ENCODE results near the gene CFAP53. TPM values are rescaled to one million over a fixed set of nuclear protein-coding genes. Genes with fewer than 3 reads are reported as not detected.

CFAP53 gene
- total and polyA plus RNA-seq, 2 donors (not counting 3 experiments of a cell fraction or from before 2014, with no cell fraction given) = 0.12 to 0.18 TPM

DNA sequence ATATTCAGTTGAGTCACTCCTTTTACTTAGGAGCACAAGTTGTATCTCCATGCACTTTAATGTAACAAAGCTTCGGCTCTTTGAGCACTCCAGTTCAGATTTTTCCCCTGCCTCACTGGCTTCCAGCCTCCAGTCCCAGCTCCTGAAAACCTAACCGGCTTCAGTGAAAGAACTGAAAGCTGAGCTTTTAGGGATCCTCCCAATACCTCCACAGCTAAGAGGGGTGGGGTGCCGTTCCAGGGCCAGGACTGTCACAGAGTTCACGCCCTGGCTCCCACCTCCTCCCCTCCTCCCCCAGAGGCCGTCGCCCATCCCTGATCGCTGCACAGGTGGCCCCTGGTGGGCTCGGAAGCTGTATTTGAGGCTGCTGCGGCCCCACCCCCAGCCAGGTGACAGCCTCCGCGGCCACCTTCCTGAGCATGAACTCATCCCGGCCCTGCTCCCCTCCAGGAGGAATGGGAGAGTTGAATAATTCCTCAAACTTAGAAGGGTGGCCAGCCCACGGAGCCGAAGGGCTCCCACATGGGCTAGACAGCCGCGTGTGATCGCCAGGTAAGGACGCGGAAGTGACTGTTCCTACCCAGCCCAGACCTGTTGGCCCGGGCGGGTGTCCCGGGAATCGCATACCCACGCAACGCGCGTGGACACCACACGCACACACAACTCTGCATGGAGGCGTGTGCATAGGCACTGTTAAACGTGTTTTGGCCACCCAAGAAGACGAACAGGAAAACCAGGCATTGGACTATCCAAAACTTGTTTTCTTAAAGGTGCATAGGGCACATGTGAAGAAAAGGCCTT is 73.1 kb downstream of the CFAP53 start:
- TF ChIP-seq POLR2AphosphoS5 (IDR thresholded peaks at IDR 0.05; ENCODE audit: insufficient read depth, low read depth, low read length) = no peak
- TF ChIP-seq EZH2 (IDR thresholded peaks at IDR 0.05; ENCODE audit: borderline replicate concordance, low read depth, low read length, severe bottlenecking) = no peak
- no peak for TF ChIP-seq POLR2A (IDR thresholded peaks at IDR 0.05; ENCODE audit: low read depth, low read length)
- TF ChIP-seq, protein P1, sequence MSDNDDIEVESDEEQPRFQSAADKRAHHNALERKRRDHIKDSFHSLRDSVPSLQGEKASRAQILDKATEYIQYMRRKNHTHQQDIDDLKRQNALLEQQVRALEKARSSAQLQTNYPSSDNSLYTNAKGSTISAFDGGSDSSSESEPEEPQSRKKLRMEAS (IDR thresholded peaks at IDR 0.05; ENCODE audit: insufficient read depth, insufficient read length) = no peak
- TF ChIP-seq FOS (IDR thresholded peaks at IDR 0.05; ENCODE audit: borderline replicate concordance, insufficient read depth, low read length) = no peak
- no peak for TF ChIP-seq MYC (IDR thresholded peaks at IDR 0.05; ENCODE audit: low read depth, low read length)
- TF ChIP-seq JUN (IDR thresholded peaks at IDR 0.05; ENCODE audit: borderline replicate concordance, insufficient read depth, insufficient read length, low read depth) = no peak
- no peak for TF ChIP-seq GATA2 (IDR thresholded peaks at IDR 0.05; ENCODE audit: insufficient read depth, insufficient read length, low read depth, low read length)
- TF ChIP-seq, protein P2, sequence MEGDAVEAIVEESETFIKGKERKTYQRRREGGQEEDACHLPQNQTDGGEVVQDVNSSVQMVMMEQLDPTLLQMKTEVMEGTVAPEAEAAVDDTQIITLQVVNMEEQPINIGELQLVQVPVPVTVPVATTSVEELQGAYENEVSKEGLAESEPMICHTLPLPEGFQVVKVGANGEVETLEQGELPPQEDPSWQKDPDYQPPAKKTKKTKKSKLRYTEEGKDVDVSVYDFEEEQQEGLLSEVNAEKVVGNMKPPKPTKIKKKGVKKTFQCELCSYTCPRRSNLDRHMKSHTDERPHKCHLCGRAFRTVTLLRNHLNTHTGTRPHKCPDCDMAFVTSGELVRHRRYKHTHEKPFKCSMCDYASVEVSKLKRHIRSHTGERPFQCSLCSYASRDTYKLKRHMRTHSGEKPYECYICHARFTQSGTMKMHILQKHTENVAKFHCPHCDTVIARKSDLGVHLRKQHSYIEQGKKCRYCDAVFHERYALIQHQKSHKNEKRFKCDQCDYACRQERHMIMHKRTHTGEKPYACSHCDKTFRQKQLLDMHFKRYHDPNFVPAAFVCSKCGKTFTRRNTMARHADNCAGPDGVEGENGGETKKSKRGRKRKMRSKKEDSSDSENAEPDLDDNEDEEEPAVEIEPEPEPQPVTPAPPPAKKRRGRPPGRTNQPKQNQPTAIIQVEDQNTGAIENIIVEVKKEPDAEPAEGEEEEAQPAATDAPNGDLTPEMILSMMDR (IDR thresholded peaks at IDR 0.05; ENCODE audit: extremely low read depth in 1 of 2, insufficient read depth in 1 of 2, low read depth in 1 of 2, low read length in 2 of 2) = no peak
- Histone ChIP-seq H3K36me3 (ENCODE audit: control insufficient read depth in 2 of 2, extremely low read depth in 1 of 2, insufficient read depth in 2 of 2, low read length in 2 of 2) (no peaks in the 10 kb centered on the region), H3K27me3 (ENCODE audit: control insufficient read depth in 2 of 2, insufficient read depth in 2 of 2, low read length in 2 of 2) (peaks cover 35 to 44% of the 10 kb centered on the region in 2 experiments), H3K9me3 (replicated peaks; ENCODE audit: control insufficient read depth, insufficient read depth, low read length) (no peaks in the 10 kb centered on the region), H3K4me3 (replicated peaks in 1 of 3; ENCODE audit: insufficient read depth in 1 of 3, low read depth in 1 of 3, low read length in 3 of 3) (no peak overlapping the region), H2AFZ (ENCODE audit: low read depth, low read length) (no peak overlapping the region), H3K9me1 (replicated peaks; ENCODE audit: control insufficient read depth, extremely low read depth, insufficient read depth, low read length) (no peaks in the 10 kb centered on the region), H3K4me1 (ENCODE audit: control insufficient read depth, extremely low read depth, insufficient read depth, low read length) (no peaks in the 10 kb centered on the region), H3K4me2 (ENCODE audit: insufficient read depth, low read length) (no peak overlapping the region), H4K20me1 (replicated peaks; ENCODE audit: control insufficient read depth, extremely low read depth, insufficient read depth, low read length) (no peaks in the 10 kb centered on the region), H3K27ac (ENCODE audit: insufficient read depth, low read depth, low read length) (no peak overlapping the region), H3K79me2 (ENCODE audit: control insufficient read depth, insufficient read depth, low read length) (no peaks in the 10 kb centered on the region), H3K9ac (replicated peaks; ENCODE audit: extremely low read depth, insufficient read depth, low read length) (no peak overlapping the region)
- dilution Hi-C loops (cut with MboI; ENCODE audit: extremely low pct_ligation_motif_present, low sequenced_read_pairs) (no loop called here), intact Hi-C loops (cut with micrococcal nuclease) (no loop called here)
- ChIA-PET CTCF (interaction anchor here (2.6 kb wide), 1 partner anchor 10 kb away, joined by 7 read pairs; no protein-coding TSS in a partner anchor), POLR2A (no interaction called here)
- FAIRE-seq (no peak), DNase-seq (ENCODE audit: low read depth, low spot score) (no peak)
- BruUV-seq (replicated peaks) = no TSS peak
